ENCODE results near the gene ABCA3.

GRCh38 chr16:2260250-2260649 is 80.3 kb downstream of the ABCA3 start:
- TF ChIP-seq CTCF (IDR thresholded peaks at IDR 0.05; ENCODE audit: low read length): no peak
- no peak for TF ChIP-seq EZH2 (IDR thresholded peaks at IDR 0.05; ENCODE audit: borderline replicate concordance, low read length)

Measured in OCI-LY1 (cell line).